Smooth muscle cell (in vitro differentiated cells): ENCODE results near the gene METTL16. TPM values are rescaled to one million over a fixed set of nuclear protein-coding genes. Genes with fewer than 3 reads are reported as not detected.

ENCODE experiments used
- DNase-seq: peaks from one replicate; lab custom pipeline; 2025; ENCODE audit not compliant: unreplicated experiment; lab: John Stamatoyannopoulos, UW
- H2AFZ ChIP-seq: fragments of 200-600 bp; sonication (generic); 2 replicates; pipeline ENCODE4 v1.6.0; 2016; ENCODE audit warnings: antibody characterized with exemption, low read depth, mild to moderate bottlenecking
- H3F3A ChIP-seq: fragments of 200-600 bp; sonication (generic); 2 replicates; pipeline ENCODE4 v1.6.0; 2017; ENCODE audit warnings: antibody characterized with exemption, low read depth
- H3K27ac ChIP-seq: fragments of 200-600 bp; sonication (generic); 2 replicates; pipeline ENCODE4 v1.5.1; 2016; ENCODE audit warnings: low read depth, mild to moderate bottlenecking
- H3K27me3 ChIP-seq: fragments of 200-600 bp; sonication (generic); 2 replicates; pipeline ENCODE4 v1.6.1; 2016; ENCODE audit warnings: low read depth, mild to moderate bottlenecking
- H3K36me3 ChIP-seq: fragments of 200-600 bp; sonication (generic); 2 replicates; pipeline ENCODE4 v1.5.1; 2016; ENCODE audit warnings: low read depth
- H3K4me1 ChIP-seq: fragments of 200-600 bp; sonication (generic); 2 replicates; pipeline ENCODE4 v1.5.1; 2016; ENCODE audit warnings: low read depth
- H3K4me2 ChIP-seq: fragments of 200-600 bp; sonication (generic); 2 replicates; pipeline ENCODE4 v1.6.0; 2016; ENCODE audit warnings: mild to moderate bottlenecking
- H3K4me3 ChIP-seq: fragments of 200-600 bp; sonication (generic); 2 replicates; pipeline ENCODE4 v1.5.1; 2016; ENCODE audit warnings: mild to moderate bottlenecking
- H3K79me2 ChIP-seq: fragments of 200-600 bp; sonication (generic); 2 replicates; pipeline ENCODE4 v1.6.0; 2016; ENCODE audit warnings: low read depth, mild to moderate bottlenecking
- H3K9ac ChIP-seq: fragments of 200-600 bp; sonication (generic); 2 replicates; pipeline ENCODE4 v1.6.0; 2016; ENCODE audit warnings: low read depth
- H3K9me3 ChIP-seq: fragments of 200-600 bp; sonication (generic); replicated peaks from 2 replicates; pipeline ENCODE4 v1.5.1; 2016; ENCODE audit warnings: low read depth
- H4K20me1 ChIP-seq: fragments of 200-600 bp; sonication (generic); 2 replicates; pipeline ENCODE4 v1.6.0; 2016; ENCODE audit warnings: low read depth
- CTCF ChIP-seq: fragments of 200-600 bp; sonication (generic); IDR thresholded peaks from 2 replicates; pipeline ENCODE4 v1.5.1; 2017; ENCODE audit warnings: borderline replicate concordance, mild to moderate bottlenecking, antibody characterized with exemption; ENCODE audit not compliant: insufficient read depth, poor library complexity, severe bottlenecking
- WGBS: methylation state at CpG from one replicate; pipeline ENCODE4 v1.1.7; 2016; ENCODE audit warnings: low lambda C conversion rate; 5-methylcytosine and 5-hydroxymethylcytosine counted together
- polyA plus RNA-seq: library from polyadenylated mRNA; unstranded; fragments of >200 nt; fragmentation: Nextera tagmentation; extraction: Ambion mirVana; gene quantifications from 2 replicates; pipeline ENCODE4 v1.2.1, GENCODE V29; 2016
- total RNA-seq: library from RNA; depleted of rRNA; stranded (reverse); fragments of >200 nt; gene quantifications from 2 replicates; pipeline ENCODE4 v1.2.3, GENCODE V29; 2014

The METTL16 gene
- total and polyA plus RNA-seq, 2 experiments from 2014 or later = 16.8 to 27.4 TPM

GRCh38 chr17:2398182-2398581 is 113.5 kb downstream of the METTL16 start:
- H3K4me1 ChIP-seq = peaks cover 45% of the 10 kb centered on the region
- 79% methylated on average over 10 of the region's 10 CpGs for WGBS
- no peak overlapping the region for H2AFZ ChIP-seq
- peaks cover 37% of the 10 kb centered on the region for H3F3A ChIP-seq
- peak overlapping the region; percentile 99 for H3K27ac ChIP-seq
- peak overlapping the region; percentile 98 for H3K9ac ChIP-seq
- peak overlapping the region; percentile 98 for H3K4me2 ChIP-seq
- TF ChIP-seq CTCF = no peak
- H4K20me1 ChIP-seq = peaks cover 28% of the 10 kb centered on the region
- no peaks in the 10 kb centered on the region for H3K27me3 ChIP-seq
- H3K4me3 ChIP-seq = peak overlapping the region; percentile 94
- H3K9me3 ChIP-seq = no peaks in the 10 kb centered on the region
- DNase-seq = no peak
- peaks cover 43% of the 10 kb centered on the region for H3K79me2 ChIP-seq
- H3K36me3 ChIP-seq = no peaks in the 10 kb centered on the region

- Histone ChIP-seq H3K27me3 (no peaks in the 10 kb centered on the region), H3K79me2 (peaks cover 43% of the 10 kb centered on the region), H3K4me1 (peaks cover 42% of the 10 kb centered on the region), H4K20me1 (peaks cover 28% of the 10 kb centered on the region), H3F3A (peaks cover 38% of the 10 kb centered on the region), H3K4me2 (peak overlapping the region; percentile 98), H3K4me3 (peak overlapping the region; percentile 38), H3K9ac (peak overlapping the region; percentile 76), H3K36me3 (no peaks in the 10 kb centered on the region), H3K27ac (peak overlapping the region; percentile 99), H2AFZ (no peak overlapping the region), H3K9me3 (no peaks in the 10 kb centered on the region)
- DNase-seq = no peak
- 79% methylated on average over 12 of the region's 12 CpGs for whole genome bisulfite sequencing
- TF ChIP-seq CTCF = no peak
These were observed 114.2 kb downstream of the METTL16 start for GRCh38 chr17:2397247-2398171.

GRCh38 chr17:2396568-2397246 is 115.0 kb downstream of the METTL16 start:
- TF ChIP-seq CTCF = no peak
- Histone ChIP-seq H3F3A (peaks cover 45% of the 10 kb centered on the region), H3K4me2 (peak overlapping the region; percentile 98), H3K4me1 (peaks cover 44% of the 10 kb centered on the region), H2AFZ (no peak overlapping the region), H3K9me3 (no peaks in the 10 kb centered on the region), H3K4me3 (peak overlapping the region; percentile 38), H3K36me3 (no peaks in the 10 kb centered on the region), H3K9ac (peak overlapping the region; percentile 76), H3K27ac (peak overlapping the region; percentile 99), H3K27me3 (no peaks in the 10 kb centered on the region), H4K20me1 (peaks cover 35% of the 10 kb centered on the region), H3K79me2 (peaks cover 43% of the 10 kb centered on the region)
- WGBS = 6% methylated on average over 34 of the region's 34 CpGs
- peak; percentile 87 for DNase-seq
